ENCODE results near the gene GPR83. TPM values are rescaled to one million over a fixed set of nuclear protein-coding genes. Genes with fewer than 3 reads are reported as not detected.

GPR83 gene
- total and polyA plus RNA-seq, 8 donors: 0.08 to 0.41 (median 0.36) TPM; not detected in 1

GRCh38 chr11:94418123-94418765 lies 17.0 kb upstream of the GPR83 start:
- Histone ChIP-seq H3K27ac (no peak overlapping the region), H3K4me1 (no peaks in the 10 kb centered on the region), H3K9me3 (no peaks in the 10 kb centered on the region), H3K36me3 (peaks cover 0 to 28% of the 10 kb centered on the region in 2 donors), H3K27me3 (no peaks in the 10 kb centered on the region), H3K4me3 (no peak overlapping the region)
- no peak for TF ChIP-seq CTCF (IDR thresholded peaks at IDR 0.05)
- intact Hi-C loops (cut with DNase I): no loop called here
- ATAC-seq (no peak), DNase-seq (no peak)

GRCh38 chr11:94417386-94417987 lies 16.3 kb upstream of the GPR83 start:
- H3K36me3 ChIP-seq: peaks cover 0 to 21% of the 10 kb centered on the region in 2 donors
- no peak overlapping the region for H3K4me3 ChIP-seq
- no peaks in the 10 kb centered on the region for H3K27me3 ChIP-seq
- ATAC-seq: peak; percentile 57
- no peaks in the 10 kb centered on the region for H3K4me1 ChIP-seq
- DNase-seq: peak in 2 of 4 donors; percentile 29 to 44
- intact Hi-C loops (cut with DNase I): no loop called here
- H3K27ac ChIP-seq: no peak overlapping the region
- TF ChIP-seq CTCF (IDR thresholded peaks at IDR 0.05): peak in 1 of 2 donors; percentile 35
- no peaks in the 10 kb centered on the region for H3K9me3 ChIP-seq

- intact Hi-C loops (cut with DNase I): no loop called here
- peaks cover 4 to 9% of the 10 kb centered on the region in 2 donors for H3K4me1 ChIP-seq
- ATAC-seq: no peak
Measured at GRCh38 chr11:94405062-94405833, 4.0 kb upstream of the GPR83 start.

GRCh38 chr11:94402355-94402754 lies 1.1 kb upstream of the GPR83 start:
- Histone ChIP-seq H3K27me3 (peaks cover 28 to 52% of the 10 kb centered on the region in 2 donors), H3K4me3 (no peak overlapping the region), H3K9me3 (no peaks in the 10 kb centered on the region), H3K36me3 (no peaks in the 10 kb centered on the region), H3K27ac (no peak overlapping the region), H3K4me1 (peaks cover 4 to 9% of the 10 kb centered on the region in 2 donors)
- intact Hi-C loops (cut with DNase I): no loop called here
- DNase-seq: no peak
- no peak for ATAC-seq
- no peak for TF ChIP-seq CTCF (IDR thresholded peaks at IDR 0.05)

More at GRCh38 chr11:94405062-94405833, 4.0 kb upstream of the GPR83 start:
- Histone ChIP-seq H3K4me3 (no peak overlapping the region), H3K27ac (no peak overlapping the region), H3K27me3 (peaks cover 20 to 35% of the 10 kb centered on the region in 2 donors), H3K9me3 (no peaks in the 10 kb centered on the region), H3K36me3 (no peaks in the 10 kb centered on the region)
- no peak for TF ChIP-seq CTCF (IDR thresholded peaks at IDR 0.05)
- DNase-seq: no peak

- Histone ChIP-seq H3K36me3 (no peaks in the 10 kb centered on the region), H3K9me3 (no peaks in the 10 kb centered on the region), H3K4me3 (no peak overlapping the region), H3K27ac (no peak overlapping the region), H3K4me1 (peaks cover 4 to 9% of the 10 kb centered on the region in 2 donors), H3K27me3 (peaks cover 28 to 52% of the 10 kb centered on the region in 2 donors)
- ATAC-seq (no peak), DNase-seq (no peak)
- intact Hi-C loops (cut with DNase I): no loop called here
- no peak for TF ChIP-seq CTCF (IDR thresholded peaks at IDR 0.05)
Measured at GRCh38 chr11:94401773-94402265, 600 bp upstream of the GPR83 start.
